GM18505 (cell line): ENCODE data around the gene S100P.
"Not testable (repeated sequence)": the region's sequence is repeated elsewhere in the genome, so short reads cannot be mapped to it uniquely, and the experiment has no call there.

Source experiments
- ATAC-seq: cut with Tn5 transposase; IDR thresholded peaks from one replicate; pipeline ENCODE4 v1.9.1; 2021; ENCODE audit not compliant: unreplicated experiment
- POLR2A ChIP-seq: IDR thresholded peaks from 4 replicates; pipeline ENCODE4 v1.6.1; 2011; ENCODE audit warnings: borderline replicate concordance; ENCODE audit not compliant: insufficient read depth, insufficient read length; ENCODE audit errors: extremely low read depth

Gene S100P

GRCh38 chr4:6693231-6694176 lies at the start of gene S100P:
Gene S100P, plus strand, starts transcription at chr4:6693878. Its CDS starts 55 bp downstream, at chr4:6693933.
- TF ChIP-seq POLR2A, result no peak
- ATAC-seq, result no peak

- no peak for TF ChIP-seq POLR2A
These were observed 48.7 kb upstream of the S100P start for GRCh38 chr4:6644792-6645530.

GRCh38 chr4:6647169-6647568 lies 46.5 kb upstream of the S100P start:
- TF ChIP-seq POLR2A, result no peak
- no peak for ATAC-seq

More at GRCh38 chr4:6644792-6645530, 48.7 kb upstream of the S100P start:
- ATAC-seq, result no peak

GRCh38 chr4:6647582-6648230 lies 46.0 kb upstream of the S100P start:
- no peak for ATAC-seq
- no peak for TF ChIP-seq POLR2A

GRCh38 chr4:6649216-6649615 lies 44.5 kb upstream of the S100P start:
- TF ChIP-seq POLR2A, result no peak
- ATAC-seq, result no peak

GRCh38 chr4:6654211-6654610 lies 39.5 kb upstream of the S100P start:
- ATAC-seq, result not testable (repeated sequence)

GRCh38 chr4:6655291-6655690 lies 38.4 kb upstream of the S100P start:
- not testable (repeated sequence) for ATAC-seq

- no peak for ATAC-seq
These were observed 37.8 kb upstream of the S100P start for GRCh38 chr4:6655924-6656323.

GRCh38 chr4:6657242-6658208 lies 36.2 kb upstream of the S100P start:
- no peak for TF ChIP-seq POLR2A
- no peak for ATAC-seq

More at GRCh38 chr4:6655924-6656323, 37.8 kb upstream of the S100P start:
- TF ChIP-seq POLR2A, result no peak

GRCh38 chr4:6658209-6658595 lies 35.5 kb upstream of the S100P start:
- TF ChIP-seq POLR2A, result no peak
- ATAC-seq, result no peak

- no peak for TF ChIP-seq POLR2A
- no peak for ATAC-seq
These were observed 35.0 kb upstream of the S100P start for GRCh38 chr4:6658597-6659075.

- TF ChIP-seq POLR2A, result no peak
- ATAC-seq, result no peak
These were observed 33.8 kb upstream of the S100P start for GRCh38 chr4:6659897-6660296.
